ENCODE results near the gene CTAGE6.
"Not testable (repeated sequence)": the region's sequence is repeated elsewhere in the genome, so short reads cannot be mapped to it uniquely, and the experiment has no call there.

DNA sequence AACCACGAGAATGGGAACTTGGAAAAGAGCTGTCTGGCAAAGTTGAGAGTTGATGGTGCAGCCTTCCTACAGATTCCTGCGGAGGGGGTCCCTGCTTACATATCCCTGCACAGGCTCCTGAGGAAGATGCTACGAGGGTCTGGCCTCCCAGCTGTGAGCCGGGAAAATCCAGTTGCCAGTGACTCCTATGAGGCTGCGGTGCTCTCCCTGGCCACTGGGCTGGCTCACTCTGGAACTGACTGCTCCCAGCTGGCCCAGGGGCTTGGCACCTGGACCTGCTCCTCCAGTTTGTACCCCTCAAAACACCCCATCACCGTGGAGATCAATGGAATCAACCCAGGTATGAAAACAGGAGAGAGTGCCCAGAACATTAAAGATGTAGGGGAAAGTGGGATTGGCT, 37.2 kb downstream of the CTAGE6 start:
- not testable (repeated sequence) for TF ChIP-seq YY1 (IDR thresholded peaks at IDR 0.05; ENCODE audit: insufficient read depth, insufficient read length); ZNF274 (IDR thresholded peaks at IDR 0.05; ENCODE audit: low read depth, low read length)

Data from NT2/D1 (cell line).